GM18499 (cell line): ENCODE data around the gene VAC14.
"Not testable (repeated sequence)": the region's sequence is repeated elsewhere in the genome, so short reads cannot be mapped to it uniquely, and the experiment has no call there.

ENCODE experiments used
- ATAC-seq: cut with Tn5 transposase; IDR thresholded peaks from one replicate; pipeline ENCODE4 v1.9.1; 2021; ENCODE audit warnings: moderate number of reproducible peaks; ENCODE audit not compliant: insufficient read depth, unreplicated experiment

The VAC14 gene

GRCh38 chr16:70800781-70801480 lies at the start of gene VAC14:
VAC14 (minus strand) TSS chr16:70801158; CDS start chr16:70800900, 258 bp downstream.
- peak; percentile 80 for ATAC-seq

GRCh38 chr16:70823498-70824118 lies 22.6 kb upstream of the VAC14 start:
- ATAC-seq: not testable (repeated sequence)

- not testable (repeated sequence) for ATAC-seq
Observed at GRCh38 chr16:70822734-70823133, 21.8 kb upstream of the VAC14 start.

GRCh38 chr16:70818088-70818487 lies 17.1 kb upstream of the VAC14 start:
- ATAC-seq: not testable (repeated sequence)

- ATAC-seq: no peak
Observed at GRCh38 chr16:70809392-70810060, 8.6 kb upstream of the VAC14 start.

- no peak for ATAC-seq
Observed at GRCh38 chr16:70808371-70808770, 7.4 kb upstream of the VAC14 start.

- no peak for ATAC-seq
Observed at GRCh38 chr16:70805787-70806186, 4.8 kb upstream of the VAC14 start.

GRCh38 chr16:70805380-70805779 lies 4.4 kb upstream of the VAC14 start:
- ATAC-seq: no peak

GRCh38 chr16:70804734-70805169 lies 3.8 kb upstream of the VAC14 start:
- ATAC-seq: no peak

- no peak for ATAC-seq
Observed at GRCh38 chr16:70804153-70804733, 3.3 kb upstream of the VAC14 start.

- no peak for ATAC-seq
Observed at GRCh38 chr16:70803319-70803718, 2.4 kb upstream of the VAC14 start.

- no peak for ATAC-seq
Observed at GRCh38 chr16:70801611-70802010, 653 bp upstream of the VAC14 start.

- no peak for ATAC-seq
Observed at GRCh38 chr16:70800311-70800710, 647 bp downstream of the VAC14 start.

- no peak for ATAC-seq
Observed at GRCh38 chr16:70796301-70796700, 4.7 kb downstream of the VAC14 start.

GRCh38 chr16:70795296-70795912 lies 5.6 kb downstream of the VAC14 start:
- no peak for ATAC-seq

GRCh38 chr16:70793851-70794502 lies 7.0 kb downstream of the VAC14 start:
- no peak for ATAC-seq

GRCh38 chr16:70790815-70791214 lies 10.1 kb downstream of the VAC14 start:
- ATAC-seq: no peak

GRCh38 chr16:70789595-70790447 lies 11.1 kb downstream of the VAC14 start:
- no peak for ATAC-seq
